OCI-LY3 (cell line): ENCODE results near the gene CD84.

Experiments used
- H2AFZ ChIP-seq: fragments of 200-600, 300-600 bp; shearing (Covaris generic); 2 replicates; pipeline ENCODE4 v1.6.0; 2014; ENCODE audit warnings: antibody characterized with exemption, low read depth, low read length
- H3K27ac ChIP-seq: fragments of 200-600, 300-600 bp; sonication (generic); 2 replicates; pipeline ENCODE4 v1.5.1; 2014; ENCODE audit warnings: mild to moderate bottlenecking, low read length, moderate library complexity, mixed read lengths
- H3K27me3 ChIP-seq: fragments of 200-600, 300-600 bp; sonication (generic); 2 replicates; pipeline ENCODE4 v1.6.1; 2014; ENCODE audit warnings: low read depth, low read length, mixed read lengths
- H3K36me3 ChIP-seq: fragments of 200-600, 300-600 bp; sonication (generic); replicated peaks from 2 replicates; pipeline ENCODE3; 2014; ENCODE audit warnings: low read depth, low read length, mixed read lengths
- H3K4me1 ChIP-seq: fragments of 300-600, 200-600 bp; sonication (generic); 2 replicates; pipeline ENCODE4 v1.6.1; 2014; ENCODE audit warnings: low read length, mixed read lengths
- H3K4me2 ChIP-seq: fragments of 200-600, 300-600 bp; sonication (generic); 2 replicates; pipeline ENCODE4 v1.6.1; 2014; ENCODE audit warnings: low read length, mixed read lengths
- H3K4me3 ChIP-seq: fragments of 300-600, 200-600 bp; sonication (generic); 2 replicates; pipeline ENCODE4 v1.5.1; 2014; ENCODE audit warnings: antibody characterized with exemption, mild to moderate bottlenecking, low read length, moderate library complexity
- H3K79me2 ChIP-seq: fragments of 300-600, 200-600 bp; shearing (Covaris generic); 2 replicates; pipeline ENCODE4 v1.6.1; 2014; ENCODE audit warnings: mild to moderate bottlenecking, low read length, mixed read lengths
- H3K9ac ChIP-seq: fragments of 300-600, 200-600 bp; shearing (Covaris generic); 2 replicates; pipeline ENCODE4 v1.6.0; 2014; ENCODE audit warnings: mild to moderate bottlenecking, low read length, moderate library complexity
- H3K9me3 ChIP-seq: fragments of 200-600, 300-600 bp; shearing (Covaris generic); 2 replicates; pipeline ENCODE4 v1.6.1; 2014; ENCODE audit warnings: low read length, mixed read lengths; ENCODE audit not compliant: insufficient read depth
- H4K20me1 ChIP-seq: fragments of 200-600, 300-600 bp; sonication (generic); 2 replicates; pipeline ENCODE4 v1.6.1; 2016; ENCODE audit warnings: low read length, mixed read lengths; ENCODE audit not compliant: insufficient read depth
- CTCF ChIP-seq: fragments of 200-600, 300-600 bp; sonication (generic); IDR thresholded peaks from 2 replicates; pipeline ENCODE4 v1.5.1; 2014; ENCODE audit warnings: antibody characterized with exemption, low read length, low read depth
- EZH2phosphoT487 ChIP-seq: fragments of 200-600 bp; shearing (Covaris generic); IDR thresholded peaks from 2 replicates; pipeline ENCODE4 v1.6.1; 2018; ENCODE audit warnings: antibody characterized with exemption, mixed run types, low read depth

Gene CD84

DNA sequence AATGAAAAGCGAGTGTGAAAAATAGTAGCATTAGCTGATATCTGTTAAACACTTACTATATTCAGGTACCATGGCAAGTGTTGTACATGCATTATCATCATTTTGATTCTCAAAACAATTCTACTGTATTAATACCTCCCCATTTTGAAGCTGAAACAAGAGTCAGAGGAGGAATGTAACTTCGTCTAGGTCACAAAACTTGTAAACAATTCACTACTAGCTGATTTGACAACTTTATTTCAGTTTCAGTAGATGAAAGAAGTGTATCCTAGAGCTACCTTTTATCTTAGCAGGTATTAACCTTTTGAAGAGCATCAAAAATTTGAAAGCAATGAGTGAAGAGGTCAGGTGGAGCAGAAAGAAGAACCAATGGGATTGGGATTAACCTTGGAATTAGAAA lies 1.6 kb downstream of the CD84 start:
- TF ChIP-seq EZH2phosphoT487 (no peak), CTCF (no peak)
- Histone ChIP-seq H4K20me1 (no peaks in the 10 kb centered on the region), H3K9me3 (no peaks in the 10 kb centered on the region), H3K4me2 (no peak overlapping the region), H3K36me3 (no peaks in the 10 kb centered on the region), H3K79me2 (no peaks in the 10 kb centered on the region), H3K27ac (no peak overlapping the region), H2AFZ (no peak overlapping the region), H3K9ac (no peak overlapping the region), H3K27me3 (no peaks in the 10 kb centered on the region), H3K4me1 (peaks cover 17% of the 10 kb centered on the region), H3K4me3 (no peak overlapping the region)

GRCh38 chr1:160576884-160577283 lies 2.4 kb downstream of the CD84 start:
- H3K4me2 ChIP-seq, result no peak overlapping the region
- no peaks in the 10 kb centered on the region for H3K36me3 ChIP-seq
- TF ChIP-seq CTCF, result no peak
- no peak for TF ChIP-seq EZH2phosphoT487
- H3K9me3 ChIP-seq, result no peaks in the 10 kb centered on the region
- no peaks in the 10 kb centered on the region for H3K79me2 ChIP-seq
- H3K9ac ChIP-seq, result no peak overlapping the region
- H4K20me1 ChIP-seq, result no peaks in the 10 kb centered on the region
- H3K27ac ChIP-seq, result no peak overlapping the region
- H2AFZ ChIP-seq, result no peak overlapping the region
- peaks cover 17% of the 10 kb centered on the region for H3K4me1 ChIP-seq
- no peaks in the 10 kb centered on the region for H3K27me3 ChIP-seq
- no peak overlapping the region for H3K4me3 ChIP-seq

- Histone ChIP-seq H3K4me1 (peaks cover 17% of the 10 kb centered on the region), H4K20me1 (no peaks in the 10 kb centered on the region), H3K9ac (no peak overlapping the region), H3K27me3 (no peaks in the 10 kb centered on the region), H3K79me2 (no peaks in the 10 kb centered on the region), H2AFZ (no peak overlapping the region), H3K4me2 (no peak overlapping the region), H3K4me3 (no peak overlapping the region), H3K9me3 (no peaks in the 10 kb centered on the region), H3K27ac (no peak overlapping the region), H3K36me3 (no peaks in the 10 kb centered on the region)
- TF ChIP-seq CTCF (no peak), EZH2phosphoT487 (no peak)
These were observed 2.9 kb downstream of the CD84 start for GRCh38 chr1:160576390-160576789.

- Histone ChIP-seq H3K9me3 (no peaks in the 10 kb centered on the region), H3K27me3 (no peaks in the 10 kb centered on the region), H3K9ac (no peak overlapping the region), H3K36me3 (no peaks in the 10 kb centered on the region), H2AFZ (no peak overlapping the region), H3K4me2 (no peak overlapping the region), H3K79me2 (no peaks in the 10 kb centered on the region), H3K4me3 (no peak overlapping the region), H3K27ac (no peak overlapping the region), H4K20me1 (no peaks in the 10 kb centered on the region), H3K4me1 (peaks cover 12% of the 10 kb centered on the region)
- no peak for TF ChIP-seq EZH2phosphoT487
- no peak for TF ChIP-seq CTCF
These were observed 4.1 kb downstream of the CD84 start for GRCh38 chr1:160575112-160575664.
